HG02885 (cell line): Measurements from ENCODE around the gene GALNT10.

Experiments used
- ATAC-seq: cut with Tn5 transposase; IDR thresholded peaks from one replicate; pipeline ENCODE4 v1.9.1; 2021; ENCODE audit warnings: mild to moderate bottlenecking; ENCODE audit not compliant: unreplicated experiment, poor library complexity

GALNT10 gene

GRCh38 chr5:154455585-154455984, 265.1 kb downstream of the GALNT10 start:
- no peak for ATAC-seq

- ATAC-seq, result no peak
Observed at GRCh38 chr5:154456540-154456939, 266.0 kb downstream of the GALNT10 start.

- no peak for ATAC-seq
Observed at GRCh38 chr5:154459015-154459414, 268.5 kb downstream of the GALNT10 start.

- no peak for ATAC-seq
Observed at GRCh38 chr5:154460172-154460571, 269.6 kb downstream of the GALNT10 start.

- no peak for ATAC-seq
Observed at GRCh38 chr5:154461531-154461930, 271.0 kb downstream of the GALNT10 start.

- no peak for ATAC-seq
Observed at GRCh38 chr5:154464438-154464837, 273.9 kb downstream of the GALNT10 start.

GRCh38 chr5:154465169-154465568, 274.6 kb downstream of the GALNT10 start:
- ATAC-seq, result no peak

- no peak for ATAC-seq
Observed at GRCh38 chr5:154466147-154466546, 275.6 kb downstream of the GALNT10 start.

GRCh38 chr5:154466671-154467070, 276.1 kb downstream of the GALNT10 start:
- no peak for ATAC-seq

GRCh38 chr5:154467655-154468354, 277.3 kb downstream of the GALNT10 start:
- peak; percentile 98 for ATAC-seq

GRCh38 chr5:154470137-154470536, 279.6 kb downstream of the GALNT10 start:
- ATAC-seq, result no peak
